ENCODE data around the gene C12orf57. TPM values are rescaled to one million over a fixed set of nuclear protein-coding genes. Genes with fewer than 3 reads are reported as not detected.

Gene C12orf57
- polyA plus RNA-seq, 1 donor (not counting 4 experiments of a cell fraction or from before 2014, with no cell fraction given), result 137 TPM

- peak overlapping the region in 2 of 3 experiments; percentile 59 to 65 for H3K4me3 ChIP-seq (ENCODE audit: control insufficient read depth in 2 of 3, extremely low read depth in 1 of 3, insufficient read depth in 2 of 3, low read depth in 1 of 3, low read length in 3 of 3)
Measured at GRCh38 chr12:6925239-6925539, 18.6 kb upstream of the C12orf57 start.

GRCh38 chr12:6925540-6926279, 18.1 kb upstream of the C12orf57 start:
- Histone ChIP-seq H4K20me1 (ENCODE audit: control insufficient read depth, extremely low read depth, insufficient read depth, low read length) (peaks cover 4% of the 10 kb centered on the region), H3K4me1 (ENCODE audit: control insufficient read depth, extremely low read depth, insufficient read depth, low read length) (peaks cover 42% of the 10 kb centered on the region), H3K36me3 (ENCODE audit: control insufficient read depth in 2 of 2, extremely low read depth in 1 of 2, insufficient read depth in 2 of 2, low read length in 2 of 2) (no peaks in the 10 kb centered on the region), H3K4me2 (ENCODE audit: control insufficient read depth, extremely low read depth, insufficient read depth, low read depth, low read length) (peak overlapping the region; percentile 92), H3K27ac (ENCODE audit: control insufficient read depth, insufficient read depth, low read length) (peak overlapping the region; percentile 77), H3K4me3 (ENCODE audit: control insufficient read depth in 2 of 3, extremely low read depth in 1 of 3, insufficient read depth in 2 of 3, low read depth in 1 of 3, low read length in 3 of 3) (peak overlapping the region; percentile 35 to 65 (median 59)), H3K9me3 (ENCODE audit: control insufficient read depth, low read depth, low read length) (no peaks in the 10 kb centered on the region), H3K79me2 (ENCODE audit: control insufficient read depth, insufficient read depth, low read length) (peaks cover 31% of the 10 kb centered on the region), H3K9ac (ENCODE audit: control insufficient read depth, extremely low read depth, insufficient read depth, low read length) (peak overlapping the region; percentile 60), H3K27me3 (ENCODE audit: control insufficient read depth, extremely low read depth, insufficient read depth, low read length) (no peaks in the 10 kb centered on the region), H3K9me1 (ENCODE audit: control insufficient read depth, extremely low read depth, insufficient read depth, low read length) (peaks cover 3% of the 10 kb centered on the region), H2AFZ (ENCODE audit: control insufficient read depth, low read length) (peak overlapping the region; percentile 61)
- dilution Hi-C loops (cut with MboI; ENCODE audit: extremely low pct_ligation_motif_present, low sequenced_read_pairs), result no loop called here
- DNase-seq (ENCODE audit: low read depth, low spot score), result no peak
- FAIRE-seq, result peak; percentile 97
- no peak for TF ChIP-seq EZH2 (IDR thresholded peaks at IDR 0.05; ENCODE audit: low read length)
- TF ChIP-seq, protein P1, sequence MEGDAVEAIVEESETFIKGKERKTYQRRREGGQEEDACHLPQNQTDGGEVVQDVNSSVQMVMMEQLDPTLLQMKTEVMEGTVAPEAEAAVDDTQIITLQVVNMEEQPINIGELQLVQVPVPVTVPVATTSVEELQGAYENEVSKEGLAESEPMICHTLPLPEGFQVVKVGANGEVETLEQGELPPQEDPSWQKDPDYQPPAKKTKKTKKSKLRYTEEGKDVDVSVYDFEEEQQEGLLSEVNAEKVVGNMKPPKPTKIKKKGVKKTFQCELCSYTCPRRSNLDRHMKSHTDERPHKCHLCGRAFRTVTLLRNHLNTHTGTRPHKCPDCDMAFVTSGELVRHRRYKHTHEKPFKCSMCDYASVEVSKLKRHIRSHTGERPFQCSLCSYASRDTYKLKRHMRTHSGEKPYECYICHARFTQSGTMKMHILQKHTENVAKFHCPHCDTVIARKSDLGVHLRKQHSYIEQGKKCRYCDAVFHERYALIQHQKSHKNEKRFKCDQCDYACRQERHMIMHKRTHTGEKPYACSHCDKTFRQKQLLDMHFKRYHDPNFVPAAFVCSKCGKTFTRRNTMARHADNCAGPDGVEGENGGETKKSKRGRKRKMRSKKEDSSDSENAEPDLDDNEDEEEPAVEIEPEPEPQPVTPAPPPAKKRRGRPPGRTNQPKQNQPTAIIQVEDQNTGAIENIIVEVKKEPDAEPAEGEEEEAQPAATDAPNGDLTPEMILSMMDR (optimal IDR thresholded peaks at IDR 0.05 in 1 of 3, IDR thresholded peaks at IDR 0.05 in 1 of 3, conservative IDR thresholded peaks at IDR 0.05 in 1 of 3; ENCODE audit: extremely low read depth in 1 of 3, insufficient read depth in 2 of 3, low read length in 3 of 3), result no peak

More at GRCh38 chr12:6925239-6925539, 18.6 kb upstream of the C12orf57 start:
- peak overlapping the region; percentile 92 for H3K4me2 ChIP-seq (ENCODE audit: control insufficient read depth, extremely low read depth, insufficient read depth, low read depth, low read length)
- H3K9me3 ChIP-seq (ENCODE audit: control insufficient read depth, low read depth, low read length), result no peaks in the 10 kb centered on the region
- dilution Hi-C loops (cut with MboI; ENCODE audit: extremely low pct_ligation_motif_present, low sequenced_read_pairs), result no loop called here
- peak overlapping the region; percentile 61 for H2AFZ ChIP-seq (ENCODE audit: control insufficient read depth, low read length)
- FAIRE-seq (peak; percentile 13), DNase-seq (ENCODE audit: low read depth, low spot score) (no peak)
- H3K27me3 ChIP-seq (ENCODE audit: control insufficient read depth, extremely low read depth, insufficient read depth, low read length), result no peaks in the 10 kb centered on the region
- no peaks in the 10 kb centered on the region for H3K36me3 ChIP-seq (ENCODE audit: control insufficient read depth in 2 of 2, extremely low read depth in 1 of 2, insufficient read depth in 2 of 2, low read length in 2 of 2)
- H3K9me1 ChIP-seq (ENCODE audit: control insufficient read depth, extremely low read depth, insufficient read depth, low read length), result peaks cover 3% of the 10 kb centered on the region
- H3K27ac ChIP-seq (ENCODE audit: control insufficient read depth, insufficient read depth, low read length), result peak overlapping the region; percentile 77
- H3K9ac ChIP-seq (ENCODE audit: control insufficient read depth, extremely low read depth, insufficient read depth, low read length), result peak overlapping the region; percentile 60
- TF ChIP-seq, protein P1 (optimal IDR thresholded peaks at IDR 0.05 in 1 of 3, IDR thresholded peaks at IDR 0.05 in 1 of 3, conservative IDR thresholded peaks at IDR 0.05 in 1 of 3; ENCODE audit: extremely low read depth in 1 of 3, insufficient read depth in 2 of 3, low read length in 3 of 3), result no peak
- TF ChIP-seq EZH2 (IDR thresholded peaks at IDR 0.05; ENCODE audit: low read length), result no peak
- H4K20me1 ChIP-seq (ENCODE audit: control insufficient read depth, extremely low read depth, insufficient read depth, low read length), result peaks cover 4% of the 10 kb centered on the region
- peaks cover 27% of the 10 kb centered on the region for H3K79me2 ChIP-seq (ENCODE audit: control insufficient read depth, insufficient read depth, low read length)
- peaks cover 41% of the 10 kb centered on the region for H3K4me1 ChIP-seq (ENCODE audit: control insufficient read depth, extremely low read depth, insufficient read depth, low read length)
